Liver (tissue), 3 donors: ENCODE data around the gene CELF4.

Experiments used
- CTCF ChIP-seq: fragments of 150-350 bp; IDR thresholded peaks from 2 replicates; pipeline ENCODE4 v1.5.1; 2017; ENCODE audit warnings: improper control_type of control experiment, low read depth, low read length; ENCODE audit not compliant: missing input control
- EGR1 ChIP-seq, 2 donors: IDR thresholded peaks; 2 replicates each; pipeline ENCODE4 v1.6.1; 2016 to 2018; ENCODE audit warnings: antibody characterized with exemption in 2 of 2, low read depth in 2 of 2
- JUND ChIP-seq, 2 donors: IDR thresholded peaks; 2 replicates each; pipeline ENCODE4 v1.6.1; 2016; ENCODE audit warnings: antibody characterized with exemption in 2 of 2
- donor health status: healthy.
- donor health status: healthy.

- no peak for TF ChIP-seq EGR1 (IDR thresholded peaks at IDR 0.05; ENCODE audit: low read depth in 2 of 2)
- TF ChIP-seq CTCF: no peak
- TF ChIP-seq JUND (IDR thresholded peaks at IDR 0.05): no peak
These were observed 214.5 kb downstream of the CELF4 start for GRCh38 chr18:37351110-37351509.
